Mammary epithelial cell (primary cell): Measurements from ENCODE around the gene FUT3.

Source experiments
- EZH2 ChIP-seq: IDR thresholded peaks from 2 replicates; pipeline ENCODE4 v1.6.1; 2012; ENCODE audit warnings: low read length, inconsistent platforms, borderline replicate concordance
- TF ChIP-seq, protein P1 (sequence below), 2 donors: IDR thresholded peaks in 1 of 2; conservative IDR thresholded peaks in 1 of 2; 2 replicates each; pipeline ENCODE4 v1.5.1; 2011 to 2012; ENCODE audit warnings: inconsistent platforms in 2 of 2, low read length in 2 of 2, mild to moderate bottlenecking in 2 of 2, control low read depth in 1 of 2, low read depth in 1 of 2; ENCODE audit not compliant: insufficient read depth in 1 of 2; ENCODE audit errors: extremely low read depth in 1 of 2

DNA sequence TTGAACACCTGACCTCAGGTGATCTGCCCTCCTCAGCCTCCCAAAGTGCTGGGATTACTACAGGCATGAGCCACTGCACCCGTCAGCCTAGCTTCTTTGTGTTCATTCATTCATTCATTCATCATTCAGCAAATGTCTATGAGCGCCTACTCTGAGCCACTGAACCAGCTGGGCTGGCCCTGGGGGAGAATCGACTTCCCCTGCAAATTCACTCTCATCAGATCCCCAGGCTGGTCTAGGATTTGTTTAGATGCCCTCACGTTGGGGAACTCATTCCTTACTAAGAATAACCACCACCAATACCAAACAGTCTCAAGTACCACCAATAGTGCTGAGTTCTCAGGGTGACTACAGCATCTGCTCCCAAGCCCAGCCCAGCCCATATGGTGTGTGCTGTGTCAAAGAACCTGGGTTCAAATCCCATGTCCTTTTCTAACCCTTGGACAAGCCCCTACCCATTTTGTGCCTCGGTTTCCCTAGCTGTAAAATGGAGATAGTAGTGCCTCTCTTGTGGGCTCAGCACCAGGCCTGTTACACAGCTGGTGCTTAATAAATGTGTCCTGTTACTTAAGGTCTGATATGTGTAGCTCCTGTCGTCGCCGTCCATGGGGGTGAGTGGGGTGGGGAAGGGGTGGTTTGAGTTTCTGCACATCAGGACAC lies 29.6 kb downstream of the FUT3 start:
- TF ChIP-seq, protein P1, sequence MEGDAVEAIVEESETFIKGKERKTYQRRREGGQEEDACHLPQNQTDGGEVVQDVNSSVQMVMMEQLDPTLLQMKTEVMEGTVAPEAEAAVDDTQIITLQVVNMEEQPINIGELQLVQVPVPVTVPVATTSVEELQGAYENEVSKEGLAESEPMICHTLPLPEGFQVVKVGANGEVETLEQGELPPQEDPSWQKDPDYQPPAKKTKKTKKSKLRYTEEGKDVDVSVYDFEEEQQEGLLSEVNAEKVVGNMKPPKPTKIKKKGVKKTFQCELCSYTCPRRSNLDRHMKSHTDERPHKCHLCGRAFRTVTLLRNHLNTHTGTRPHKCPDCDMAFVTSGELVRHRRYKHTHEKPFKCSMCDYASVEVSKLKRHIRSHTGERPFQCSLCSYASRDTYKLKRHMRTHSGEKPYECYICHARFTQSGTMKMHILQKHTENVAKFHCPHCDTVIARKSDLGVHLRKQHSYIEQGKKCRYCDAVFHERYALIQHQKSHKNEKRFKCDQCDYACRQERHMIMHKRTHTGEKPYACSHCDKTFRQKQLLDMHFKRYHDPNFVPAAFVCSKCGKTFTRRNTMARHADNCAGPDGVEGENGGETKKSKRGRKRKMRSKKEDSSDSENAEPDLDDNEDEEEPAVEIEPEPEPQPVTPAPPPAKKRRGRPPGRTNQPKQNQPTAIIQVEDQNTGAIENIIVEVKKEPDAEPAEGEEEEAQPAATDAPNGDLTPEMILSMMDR (conservative IDR thresholded peaks at IDR 0.05 in 1 of 2, IDR thresholded peaks at IDR 0.05 in 1 of 2; ENCODE audit: extremely low read depth in 1 of 2, insufficient read depth in 1 of 2, low read depth in 1 of 2, low read length in 2 of 2): no peak
- no peak for TF ChIP-seq EZH2
